ENCODE results near the gene IDH3G. TPM values are rescaled to one million over a fixed set of nuclear protein-coding genes. Genes with fewer than 3 reads are reported as not detected.

Gene IDH3G
- total and polyA plus RNA-seq, 2 of the 8 experiments (the other 6 are each of a cell fraction or from before 2014, with no cell fraction given) = 39.4 to 66.7 TPM

DNA sequence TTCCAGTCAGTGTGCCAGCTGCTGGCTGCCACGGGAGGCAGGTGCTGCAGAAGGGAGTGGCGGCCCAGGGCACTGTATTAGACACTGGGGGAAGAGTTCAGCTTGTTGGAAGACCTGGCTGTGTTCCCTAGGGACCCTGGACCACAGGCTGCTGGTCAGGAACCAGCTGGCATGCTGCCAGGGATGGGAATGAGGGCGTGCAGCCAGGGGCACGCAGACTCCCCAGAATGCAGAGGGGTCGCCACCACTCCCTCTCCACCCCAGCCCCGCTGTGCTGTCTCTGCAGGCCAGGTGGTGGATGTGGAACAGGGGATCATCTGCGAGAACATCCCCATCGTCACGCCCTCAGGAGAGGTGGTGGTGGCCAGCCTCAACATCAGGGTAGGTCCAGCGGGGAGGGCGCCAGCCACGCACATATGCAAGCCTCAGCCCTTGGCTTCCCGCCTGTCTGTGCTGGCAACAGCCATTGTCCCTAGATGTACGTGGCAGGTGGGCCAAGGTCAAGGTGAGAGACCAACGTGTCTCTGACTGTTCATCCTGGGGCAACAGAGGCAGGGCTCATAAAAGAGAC is 57.2 kb downstream of the IDH3G start (continued):
- TF ChIP-seq, protein P1, sequence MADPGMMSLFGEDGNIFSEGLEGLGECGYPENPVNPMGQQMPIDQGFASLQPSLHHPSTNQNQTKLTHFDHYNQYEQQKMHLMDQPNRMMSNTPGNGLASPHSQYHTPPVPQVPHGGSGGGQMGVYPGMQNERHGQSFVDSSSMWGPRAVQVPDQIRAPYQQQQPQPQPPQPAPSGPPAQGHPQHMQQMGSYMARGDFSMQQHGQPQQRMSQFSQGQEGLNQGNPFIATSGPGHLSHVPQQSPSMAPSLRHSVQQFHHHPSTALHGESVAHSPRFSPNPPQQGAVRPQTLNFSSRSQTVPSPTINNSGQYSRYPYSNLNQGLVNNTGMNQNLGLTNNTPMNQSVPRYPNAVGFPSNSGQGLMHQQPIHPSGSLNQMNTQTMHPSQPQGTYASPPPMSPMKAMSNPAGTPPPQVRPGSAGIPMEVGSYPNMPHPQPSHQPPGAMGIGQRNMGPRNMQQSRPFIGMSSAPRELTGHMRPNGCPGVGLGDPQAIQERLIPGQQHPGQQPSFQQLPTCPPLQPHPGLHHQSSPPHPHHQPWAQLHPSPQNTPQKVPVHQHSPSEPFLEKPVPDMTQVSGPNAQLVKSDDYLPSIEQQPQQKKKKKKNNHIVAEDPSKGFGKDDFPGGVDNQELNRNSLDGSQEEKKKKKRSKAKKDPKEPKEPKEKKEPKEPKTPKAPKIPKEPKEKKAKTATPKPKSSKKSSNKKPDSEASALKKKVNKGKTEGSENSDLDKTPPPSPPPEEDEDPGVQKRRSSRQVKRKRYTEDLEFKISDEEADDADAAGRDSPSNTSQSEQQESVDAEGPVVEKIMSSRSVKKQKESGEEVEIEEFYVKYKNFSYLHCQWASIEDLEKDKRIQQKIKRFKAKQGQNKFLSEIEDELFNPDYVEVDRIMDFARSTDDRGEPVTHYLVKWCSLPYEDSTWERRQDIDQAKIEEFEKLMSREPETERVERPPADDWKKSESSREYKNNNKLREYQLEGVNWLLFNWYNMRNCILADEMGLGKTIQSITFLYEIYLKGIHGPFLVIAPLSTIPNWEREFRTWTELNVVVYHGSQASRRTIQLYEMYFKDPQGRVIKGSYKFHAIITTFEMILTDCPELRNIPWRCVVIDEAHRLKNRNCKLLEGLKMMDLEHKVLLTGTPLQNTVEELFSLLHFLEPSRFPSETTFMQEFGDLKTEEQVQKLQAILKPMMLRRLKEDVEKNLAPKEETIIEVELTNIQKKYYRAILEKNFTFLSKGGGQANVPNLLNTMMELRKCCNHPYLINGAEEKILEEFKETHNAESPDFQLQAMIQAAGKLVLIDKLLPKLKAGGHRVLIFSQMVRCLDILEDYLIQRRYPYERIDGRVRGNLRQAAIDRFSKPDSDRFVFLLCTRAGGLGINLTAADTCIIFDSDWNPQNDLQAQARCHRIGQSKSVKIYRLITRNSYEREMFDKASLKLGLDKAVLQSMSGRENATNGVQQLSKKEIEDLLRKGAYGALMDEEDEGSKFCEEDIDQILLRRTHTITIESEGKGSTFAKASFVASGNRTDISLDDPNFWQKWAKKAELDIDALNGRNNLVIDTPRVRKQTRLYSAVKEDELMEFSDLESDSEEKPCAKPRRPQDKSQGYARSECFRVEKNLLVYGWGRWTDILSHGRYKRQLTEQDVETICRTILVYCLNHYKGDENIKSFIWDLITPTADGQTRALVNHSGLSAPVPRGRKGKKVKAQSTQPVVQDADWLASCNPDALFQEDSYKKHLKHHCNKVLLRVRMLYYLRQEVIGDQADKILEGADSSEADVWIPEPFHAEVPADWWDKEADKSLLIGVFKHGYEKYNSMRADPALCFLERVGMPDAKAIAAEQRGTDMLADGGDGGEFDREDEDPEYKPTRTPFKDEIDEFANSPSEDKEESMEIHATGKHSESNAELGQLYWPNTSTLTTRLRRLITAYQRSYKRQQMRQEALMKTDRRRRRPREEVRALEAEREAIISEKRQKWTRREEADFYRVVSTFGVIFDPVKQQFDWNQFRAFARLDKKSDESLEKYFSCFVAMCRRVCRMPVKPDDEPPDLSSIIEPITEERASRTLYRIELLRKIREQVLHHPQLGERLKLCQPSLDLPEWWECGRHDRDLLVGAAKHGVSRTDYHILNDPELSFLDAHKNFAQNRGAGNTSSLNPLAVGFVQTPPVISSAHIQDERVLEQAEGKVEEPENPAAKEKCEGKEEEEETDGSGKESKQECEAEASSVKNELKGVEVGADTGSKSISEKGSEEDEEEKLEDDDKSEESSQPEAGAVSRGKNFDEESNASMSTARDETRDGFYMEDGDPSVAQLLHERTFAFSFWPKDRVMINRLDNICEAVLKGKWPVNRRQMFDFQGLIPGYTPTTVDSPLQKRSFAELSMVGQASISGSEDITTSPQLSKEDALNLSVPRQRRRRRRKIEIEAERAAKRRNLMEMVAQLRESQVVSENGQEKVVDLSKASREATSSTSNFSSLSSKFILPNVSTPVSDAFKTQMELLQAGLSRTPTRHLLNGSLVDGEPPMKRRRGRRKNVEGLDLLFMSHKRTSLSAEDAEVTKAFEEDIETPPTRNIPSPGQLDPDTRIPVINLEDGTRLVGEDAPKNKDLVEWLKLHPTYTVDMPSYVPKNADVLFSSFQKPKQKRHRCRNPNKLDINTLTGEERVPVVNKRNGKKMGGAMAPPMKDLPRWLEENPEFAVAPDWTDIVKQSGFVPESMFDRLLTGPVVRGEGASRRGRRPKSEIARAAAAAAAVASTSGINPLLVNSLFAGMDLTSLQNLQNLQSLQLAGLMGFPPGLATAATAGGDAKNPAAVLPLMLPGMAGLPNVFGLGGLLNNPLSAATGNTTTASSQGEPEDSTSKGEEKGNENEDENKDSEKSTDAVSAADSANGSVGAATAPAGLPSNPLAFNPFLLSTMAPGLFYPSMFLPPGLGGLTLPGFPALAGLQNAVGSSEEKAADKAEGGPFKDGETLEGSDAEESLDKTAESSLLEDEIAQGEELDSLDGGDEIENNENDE (IDR thresholded peaks at IDR 0.05; ENCODE audit: insufficient replicate concordance, low read length) = no peak
- TF ChIP-seq JUND (IDR thresholded peaks at IDR 0.05; ENCODE audit: low read length) = no peak
- TF ChIP-seq SIRT6 (IDR thresholded peaks at IDR 0.05; ENCODE audit: low read length) = no peak
- TF ChIP-seq EP300 (IDR thresholded peaks at IDR 0.05; ENCODE audit: borderline replicate concordance in 1 of 2, low read depth in 2 of 2, low read length in 2 of 2) = no peak
- no peak for TF ChIP-seq RAD21 (IDR thresholded peaks at IDR 0.05 in 1 of 2, conservative IDR thresholded peaks at IDR 0.05 in 1 of 2; ENCODE audit: low read depth in 2 of 2, low read length in 2 of 2)
- TF ChIP-seq KDM1A (IDR thresholded peaks at IDR 0.05; ENCODE audit: borderline replicate concordance, low read length) = no peak
- TF ChIP-seq ASH2L (IDR thresholded peaks at IDR 0.05; ENCODE audit: low read length) = no peak

All from H1 (cell line).